ENCODE data around the gene DSG2. TPM values are rescaled to one million over a fixed set of nuclear protein-coding genes. Genes with fewer than 3 reads are reported as not detected.

Gene DSG2
- total RNA-seq, 2 donors from 2014 or later: 0.14 TPM; not detected in 1

- no peaks in the 10 kb centered on the region for H3K36me3 Mint-ChIP-seq
- no peaks in the 10 kb centered on the region for H3K4me1 Mint-ChIP-seq (ENCODE audit: low read depth in 2 of 2)
- peaks cover 20 to 28% of the 10 kb centered on the region in 2 donors for H3K27me3 Mint-ChIP-seq
- H3K4me3 Mint-ChIP-seq: no peak overlapping the region
- DNase-seq (ENCODE audit: low spot score) (no peak), ATAC-seq (no peak)
- no peaks in the 10 kb centered on the region for H3K9me3 Mint-ChIP-seq
- H3K27ac Mint-ChIP-seq: no peak overlapping the region
Observed at GRCh38 chr18:31553800-31554199, 55.8 kb downstream of the DSG2 start.

GRCh38 chr18:31554776-31555175 lies 56.8 kb downstream of the DSG2 start:
- no peak for ATAC-seq
- no peaks in the 10 kb centered on the region for H3K9me3 Mint-ChIP-seq
- no peaks in the 10 kb centered on the region for H3K4me1 Mint-ChIP-seq (ENCODE audit: low read depth in 2 of 2)
- no peaks in the 10 kb centered on the region for H3K36me3 Mint-ChIP-seq
- no peak overlapping the region for H3K4me3 Mint-ChIP-seq
- peaks cover 20 to 28% of the 10 kb centered on the region in 2 donors for H3K27me3 Mint-ChIP-seq
- DNase-seq (ENCODE audit: low spot score): no peak
- no peak overlapping the region for H3K27ac Mint-ChIP-seq

DNA sequence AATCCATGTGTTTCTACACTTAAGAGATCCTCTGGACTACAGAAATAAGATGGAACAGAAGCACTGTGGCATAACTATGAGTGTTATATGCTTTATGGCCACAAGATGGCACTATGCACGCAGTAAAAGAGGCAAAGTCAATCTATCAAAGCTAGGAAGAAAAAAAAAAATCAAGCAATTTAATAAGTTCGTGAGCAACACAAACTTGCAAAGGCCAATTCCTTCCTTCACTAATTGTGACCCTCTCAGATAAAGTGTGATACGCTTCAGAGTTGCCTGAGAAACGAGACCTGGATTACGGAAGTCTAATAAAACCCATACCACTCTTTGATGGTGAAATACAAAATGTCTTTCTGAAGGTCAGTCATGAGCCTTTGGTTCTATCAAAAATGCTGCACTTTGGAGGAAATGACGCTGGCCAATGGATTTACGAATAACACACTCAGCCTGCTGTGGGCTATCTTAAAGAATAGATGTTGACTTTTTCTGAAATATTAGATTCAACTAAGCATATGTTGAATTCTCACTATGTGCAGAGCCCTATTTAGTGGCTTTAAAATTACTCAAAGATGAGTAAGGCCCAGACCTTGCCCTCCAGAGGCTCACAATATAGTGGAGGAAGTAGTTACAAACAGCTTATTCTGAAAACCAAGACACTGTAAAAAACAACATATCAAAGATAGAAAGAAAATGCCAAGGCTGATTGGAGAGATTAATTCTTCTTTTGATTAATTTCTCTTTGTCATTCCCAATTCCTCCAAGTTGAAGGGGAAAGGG lies 58.2 kb downstream of the DSG2 start:
- ATAC-seq: peak in 1 of 2 donors; percentile 72
- Mint-ChIP-seq H3K4me1 (ENCODE audit: low read depth in 2 of 2) (no peaks in the 10 kb centered on the region), H3K4me3 (no peak overlapping the region), H3K9me3 (no peaks in the 10 kb centered on the region), H3K27ac (no peak overlapping the region), H3K27me3 (peaks cover 21 to 28% of the 10 kb centered on the region in 2 donors), H3K36me3 (no peaks in the 10 kb centered on the region)
- peak; percentile 63 for DNase-seq (ENCODE audit: low spot score)

DNA sequence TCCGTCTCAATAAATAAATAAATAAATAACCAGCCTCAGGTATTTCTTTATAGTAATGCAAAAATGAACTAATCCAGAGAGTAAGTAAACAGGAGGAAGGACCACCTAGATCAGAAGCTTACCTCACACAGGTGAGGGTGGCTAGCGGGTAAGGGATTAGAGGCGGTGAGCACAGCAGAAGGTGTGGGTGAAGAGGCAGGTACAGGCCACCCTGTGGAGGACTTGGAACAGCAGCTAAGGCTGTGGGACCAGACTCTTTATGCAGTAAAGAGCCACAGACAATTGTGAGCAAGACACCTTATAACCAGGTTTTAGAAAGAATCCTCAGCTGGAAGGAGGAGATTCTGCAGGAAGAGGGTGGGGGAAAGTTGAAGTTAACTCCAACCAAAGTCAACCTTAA lies 59.5 kb downstream of the DSG2 start:
- H3K27ac Mint-ChIP-seq: peak overlapping the region in 1 of 2 donors; percentile 56
- no peak overlapping the region for H3K4me3 Mint-ChIP-seq
- no peak for ATAC-seq
- peaks cover 18 to 28% of the 10 kb centered on the region in 2 donors for H3K27me3 Mint-ChIP-seq
- no peaks in the 10 kb centered on the region for H3K9me3 Mint-ChIP-seq
- DNase-seq (ENCODE audit: low spot score): no peak
- H3K36me3 Mint-ChIP-seq: no peaks in the 10 kb centered on the region
- no peaks in the 10 kb centered on the region for H3K4me1 Mint-ChIP-seq (ENCODE audit: low read depth in 2 of 2)

GRCh38 chr18:31558567-31558966 lies 60.6 kb downstream of the DSG2 start:
- H3K36me3 Mint-ChIP-seq: no peaks in the 10 kb centered on the region
- H3K4me1 Mint-ChIP-seq (ENCODE audit: low read depth in 2 of 2): no peaks in the 10 kb centered on the region
- peaks cover 14 to 22% of the 10 kb centered on the region in 2 donors for H3K27me3 Mint-ChIP-seq
- H3K9me3 Mint-ChIP-seq: no peaks in the 10 kb centered on the region
- no peak overlapping the region for H3K4me3 Mint-ChIP-seq
- H3K27ac Mint-ChIP-seq: no peak overlapping the region
- no peak for ATAC-seq
- no peak for DNase-seq (ENCODE audit: low spot score)

DNA sequence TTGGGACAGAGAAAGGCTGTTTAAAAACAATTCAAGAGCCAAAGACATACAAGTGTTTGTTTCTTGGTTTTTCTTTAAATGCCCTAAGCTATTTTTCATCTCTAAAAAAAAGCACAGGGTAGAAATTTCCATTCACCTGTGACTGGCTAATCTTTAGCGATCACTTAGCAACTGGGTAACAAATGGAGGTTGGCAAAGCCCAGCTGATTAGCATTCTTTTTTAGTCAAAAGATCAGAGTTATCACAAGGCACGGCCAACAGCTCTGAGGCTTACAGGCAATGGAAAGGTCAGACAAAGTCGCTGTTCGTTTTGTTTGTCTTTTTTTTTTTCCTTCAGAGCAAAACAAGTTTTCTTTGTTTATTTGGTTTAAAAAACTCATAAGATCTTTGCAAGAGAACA lies 64.7 kb downstream of the DSG2 start:
- peaks cover 6 to 10% of the 10 kb centered on the region in 2 donors for H3K27me3 Mint-ChIP-seq
- no peak overlapping the region for H3K4me3 Mint-ChIP-seq
- ATAC-seq (no peak), DNase-seq (ENCODE audit: low spot score) (no peak)
- H3K27ac Mint-ChIP-seq: no peak overlapping the region
- no peaks in the 10 kb centered on the region for H3K4me1 Mint-ChIP-seq (ENCODE audit: low read depth in 2 of 2)
- H3K9me3 Mint-ChIP-seq: no peaks in the 10 kb centered on the region
- H3K36me3 Mint-ChIP-seq: no peaks in the 10 kb centered on the region

DNA sequence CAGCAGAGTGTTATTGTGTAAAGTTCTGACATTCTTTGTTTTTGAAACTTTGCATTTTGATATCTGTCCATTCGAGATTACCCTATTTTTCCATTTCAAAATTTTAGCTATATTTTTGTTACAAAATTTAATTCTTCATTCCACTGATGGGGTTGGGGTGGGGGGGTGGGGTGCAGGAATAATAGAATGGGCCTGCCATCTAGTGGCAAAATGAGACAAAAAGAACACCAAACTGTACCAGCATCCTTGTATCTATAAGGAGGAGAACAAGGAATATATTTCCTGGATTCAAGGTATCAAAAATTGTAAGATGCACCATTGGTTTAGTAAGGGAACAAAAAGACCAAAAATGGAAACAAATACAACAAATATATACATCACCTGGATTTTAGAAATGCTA lies 65.8 kb downstream of the DSG2 start:
- DNase-seq (ENCODE audit: low spot score): no peak
- Mint-ChIP-seq H3K27ac (no peak overlapping the region), H3K36me3 (no peaks in the 10 kb centered on the region), H3K4me3 (no peak overlapping the region), H3K27me3 (peaks cover 6 to 10% of the 10 kb centered on the region in 2 donors), H3K9me3 (no peaks in the 10 kb centered on the region), H3K4me1 (ENCODE audit: low read depth in 2 of 2) (no peaks in the 10 kb centered on the region)
- ATAC-seq: no peak

GRCh38 chr18:31565345-31565744 lies 67.4 kb downstream of the DSG2 start:
- ATAC-seq: no peak
- no peak overlapping the region for H3K4me3 Mint-ChIP-seq
- H3K36me3 Mint-ChIP-seq: no peaks in the 10 kb centered on the region
- H3K27me3 Mint-ChIP-seq: peaks cover 6 to 10% of the 10 kb centered on the region in 2 donors
- no peak for DNase-seq (ENCODE audit: low spot score)
- H3K9me3 Mint-ChIP-seq: no peaks in the 10 kb centered on the region
- H3K4me1 Mint-ChIP-seq (ENCODE audit: low read depth in 2 of 2): no peaks in the 10 kb centered on the region
- H3K27ac Mint-ChIP-seq: no peak overlapping the region

GRCh38 chr18:31565782-31566512 lies 68.0 kb downstream of the DSG2 start:
- Mint-ChIP-seq H3K4me3 (no peak overlapping the region), H3K27ac (no peak overlapping the region), H3K4me1 (ENCODE audit: low read depth in 2 of 2) (no peaks in the 10 kb centered on the region), H3K27me3 (peaks cover 6 to 10% of the 10 kb centered on the region in 2 donors), H3K36me3 (no peaks in the 10 kb centered on the region), H3K9me3 (no peaks in the 10 kb centered on the region)
- ATAC-seq (no peak), DNase-seq (ENCODE audit: low spot score) (no peak)

DNA sequence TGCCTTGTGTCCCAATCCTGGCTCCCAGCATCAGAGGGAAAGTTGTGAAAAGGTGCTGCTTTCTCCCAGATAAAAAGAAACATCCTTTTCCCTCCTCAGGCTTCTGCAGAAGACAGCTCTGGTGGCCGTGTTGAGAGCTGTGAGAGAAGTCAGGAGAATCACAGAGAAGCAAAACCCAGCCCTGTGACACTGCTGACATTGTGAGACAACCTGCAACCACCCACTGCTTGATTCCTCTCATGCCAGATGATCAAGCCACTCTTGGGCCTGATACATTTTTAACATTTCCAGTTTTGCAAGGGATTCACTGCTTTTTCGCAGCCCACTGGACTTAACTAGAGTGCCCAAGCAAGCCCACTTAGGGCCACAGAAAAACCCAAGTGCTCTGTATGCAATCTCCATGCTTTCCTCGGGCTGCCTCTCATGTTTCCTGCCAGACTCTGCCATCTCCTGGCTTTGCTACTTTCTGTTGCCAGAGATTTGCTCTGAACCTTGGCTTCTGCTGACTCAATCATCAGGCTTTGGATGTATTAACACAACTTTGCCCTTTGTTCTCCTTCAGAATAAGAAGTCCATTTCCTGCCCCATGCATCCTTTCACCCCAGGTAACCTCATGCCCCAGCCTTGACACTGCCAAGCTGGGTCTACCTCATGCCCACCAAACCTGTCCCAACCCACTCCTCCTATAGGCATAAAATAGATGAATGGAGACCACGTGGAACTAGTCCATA lies 68.8 kb downstream of the DSG2 start:
- Mint-ChIP-seq H3K9me3 (no peaks in the 10 kb centered on the region), H3K36me3 (no peaks in the 10 kb centered on the region), H3K27ac (no peak overlapping the region), H3K27me3 (peaks cover 3 to 10% of the 10 kb centered on the region in 2 donors), H3K4me1 (ENCODE audit: low read depth in 2 of 2) (no peaks in the 10 kb centered on the region), H3K4me3 (no peak overlapping the region)
- no peak for DNase-seq (ENCODE audit: low spot score)
- no peak for ATAC-seq

DNA sequence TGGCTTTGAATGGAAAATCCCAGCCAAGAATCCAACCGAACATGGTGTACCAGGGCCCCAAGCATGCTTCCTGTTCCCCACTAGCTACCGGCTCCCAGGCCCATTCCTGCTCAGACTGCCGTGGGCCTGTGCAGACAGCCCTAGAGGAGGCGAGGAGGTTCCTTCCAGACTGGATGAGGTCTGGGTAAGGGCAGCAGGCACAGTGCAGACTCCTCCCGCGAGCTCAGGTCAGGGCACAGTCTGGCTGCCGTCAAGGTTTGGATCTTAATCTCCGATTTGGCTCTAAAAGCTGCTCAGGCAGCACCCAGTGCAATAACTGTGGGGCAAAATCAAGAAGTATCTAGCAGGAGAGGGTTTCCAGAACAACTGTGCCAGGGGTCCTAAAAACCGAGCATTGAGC lies 74.4 kb downstream of the DSG2 start:
- Mint-ChIP-seq H3K36me3 (no peaks in the 10 kb centered on the region), H3K27ac (no peak overlapping the region), H3K4me1 (ENCODE audit: low read depth in 2 of 2) (no peaks in the 10 kb centered on the region), H3K27me3 (no peaks in the 10 kb centered on the region), H3K9me3 (no peaks in the 10 kb centered on the region), H3K4me3 (no peak overlapping the region)
- DNase-seq (ENCODE audit: low spot score): no peak
- peak in 1 of 2 donors; percentile 20 for ATAC-seq

- Mint-ChIP-seq H3K4me3 (no peak overlapping the region), H3K27me3 (no peaks in the 10 kb centered on the region), H3K27ac (no peak overlapping the region), H3K36me3 (no peaks in the 10 kb centered on the region), H3K9me3 (no peaks in the 10 kb centered on the region), H3K4me1 (ENCODE audit: low read depth in 2 of 2) (no peaks in the 10 kb centered on the region)
- ATAC-seq (no peak), DNase-seq (ENCODE audit: low spot score) (no peak)
Observed at GRCh38 chr18:31573051-31573450, 75.1 kb downstream of the DSG2 start.

- H3K4me3 Mint-ChIP-seq: no peak overlapping the region
Observed at GRCh38 chr18:31574359-31574758, 76.4 kb downstream of the DSG2 start.

More at GRCh38 chr18:31574359-31574758, 76.4 kb downstream of the DSG2 start:
- Mint-ChIP-seq H3K9me3 (no peaks in the 10 kb centered on the region), H3K27ac (no peak overlapping the region), H3K27me3 (no peaks in the 10 kb centered on the region), H3K36me3 (no peaks in the 10 kb centered on the region), H3K4me1 (ENCODE audit: low read depth in 2 of 2) (no peaks in the 10 kb centered on the region)
- no peak for DNase-seq (ENCODE audit: low spot score)
- no peak for ATAC-seq
